Smooth muscle cell (in vitro differentiated cells): Measurements from ENCODE around the gene NEURL2. TPM values are rescaled to one million over a fixed set of nuclear protein-coding genes. Genes with fewer than 3 reads are reported as not detected.

ENCODE experiments used
- DNase-seq: peaks from one replicate; lab custom pipeline; 2025; ENCODE audit not compliant: unreplicated experiment; lab: John Stamatoyannopoulos, UW
- H2AFZ ChIP-seq: fragments of 200-600 bp; sonication (generic); 2 replicates; pipeline ENCODE4 v1.6.0; 2016; ENCODE audit warnings: antibody characterized with exemption, low read depth, mild to moderate bottlenecking
- H3F3A ChIP-seq: fragments of 200-600 bp; sonication (generic); 2 replicates; pipeline ENCODE4 v1.6.0; 2017; ENCODE audit warnings: antibody characterized with exemption, low read depth
- H3K27ac ChIP-seq: fragments of 200-600 bp; sonication (generic); 2 replicates; pipeline ENCODE4 v1.5.1; 2016; ENCODE audit warnings: low read depth, mild to moderate bottlenecking
- H3K27me3 ChIP-seq: fragments of 200-600 bp; sonication (generic); 2 replicates; pipeline ENCODE4 v1.6.1; 2016; ENCODE audit warnings: low read depth, mild to moderate bottlenecking
- H3K36me3 ChIP-seq: fragments of 200-600 bp; sonication (generic); 2 replicates; pipeline ENCODE4 v1.5.1; 2016; ENCODE audit warnings: low read depth
- H3K4me1 ChIP-seq: fragments of 200-600 bp; sonication (generic); 2 replicates; pipeline ENCODE4 v1.5.1; 2016; ENCODE audit warnings: low read depth
- H3K4me2 ChIP-seq: fragments of 200-600 bp; sonication (generic); 2 replicates; pipeline ENCODE4 v1.6.0; 2016; ENCODE audit warnings: mild to moderate bottlenecking
- H3K4me3 ChIP-seq: fragments of 200-600 bp; sonication (generic); 2 replicates; pipeline ENCODE4 v1.5.1; 2016; ENCODE audit warnings: mild to moderate bottlenecking
- H3K79me2 ChIP-seq: fragments of 200-600 bp; sonication (generic); 2 replicates; pipeline ENCODE4 v1.6.0; 2016; ENCODE audit warnings: low read depth, mild to moderate bottlenecking
- H3K9ac ChIP-seq: fragments of 200-600 bp; sonication (generic); 2 replicates; pipeline ENCODE4 v1.6.0; 2016; ENCODE audit warnings: low read depth
- H3K9me3 ChIP-seq: fragments of 200-600 bp; sonication (generic); replicated peaks from 2 replicates; pipeline ENCODE4 v1.5.1; 2016; ENCODE audit warnings: low read depth
- H4K20me1 ChIP-seq: fragments of 200-600 bp; sonication (generic); 2 replicates; pipeline ENCODE4 v1.6.0; 2016; ENCODE audit warnings: low read depth
- WGBS: methylation state at CpG from one replicate; pipeline ENCODE4 v1.1.7; 2016; ENCODE audit warnings: low lambda C conversion rate; 5-methylcytosine and 5-hydroxymethylcytosine counted together
- polyA plus RNA-seq: library from polyadenylated mRNA; unstranded; fragments of >200 nt; fragmentation: Nextera tagmentation; extraction: Ambion mirVana; gene quantifications from 2 replicates; pipeline ENCODE4 v1.2.1, GENCODE V29; 2016
- total RNA-seq: library from RNA; depleted of rRNA; stranded (reverse); fragments of >200 nt; gene quantifications from 2 replicates; pipeline ENCODE4 v1.2.3, GENCODE V29; 2014
- TF ChIP-seq, protein P1 (sequence below): fragments of 200-600 bp; sonication (generic); IDR thresholded peaks from 2 replicates; pipeline ENCODE4 v1.5.1; 2017; ENCODE audit warnings: borderline replicate concordance, mild to moderate bottlenecking, antibody characterized with exemption; ENCODE audit not compliant: insufficient read depth, poor library complexity, severe bottlenecking

The NEURL2 gene
- total and polyA plus RNA-seq, 2 experiments from 2014 or later = 0.31 to 3.7 TPM

DNA sequence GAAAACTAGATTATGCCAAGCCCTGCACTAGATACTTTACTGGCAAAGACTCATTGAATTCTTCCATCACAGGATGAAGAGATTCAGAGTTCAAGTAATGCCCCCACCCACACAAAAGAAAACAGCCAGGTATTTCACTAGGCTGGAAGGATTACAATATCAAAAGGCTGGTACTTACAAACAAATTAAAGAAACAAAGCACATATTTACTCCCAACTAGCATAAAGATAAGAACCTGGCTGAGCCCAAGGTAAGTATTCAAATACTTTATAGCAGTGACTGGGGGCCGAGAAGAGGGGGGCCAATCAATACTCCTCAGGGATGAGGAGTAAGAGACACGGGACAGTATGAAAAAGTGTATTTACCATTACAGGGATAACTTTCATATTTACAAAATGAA lies 37.5 kb downstream of the NEURL2 start:
- peaks cover 13% of the 10 kb centered on the region for H3K4me1 ChIP-seq
- peaks cover 27% of the 10 kb centered on the region for H3K79me2 ChIP-seq
- no peak overlapping the region for H3K4me2 ChIP-seq
- DNase-seq = no peak
- H3K9me3 ChIP-seq = no peaks in the 10 kb centered on the region
- H3K36me3 ChIP-seq = no peaks in the 10 kb centered on the region
- no peak overlapping the region for H3K4me3 ChIP-seq
- H3K9ac ChIP-seq = no peak overlapping the region
- TF ChIP-seq, protein P1, sequence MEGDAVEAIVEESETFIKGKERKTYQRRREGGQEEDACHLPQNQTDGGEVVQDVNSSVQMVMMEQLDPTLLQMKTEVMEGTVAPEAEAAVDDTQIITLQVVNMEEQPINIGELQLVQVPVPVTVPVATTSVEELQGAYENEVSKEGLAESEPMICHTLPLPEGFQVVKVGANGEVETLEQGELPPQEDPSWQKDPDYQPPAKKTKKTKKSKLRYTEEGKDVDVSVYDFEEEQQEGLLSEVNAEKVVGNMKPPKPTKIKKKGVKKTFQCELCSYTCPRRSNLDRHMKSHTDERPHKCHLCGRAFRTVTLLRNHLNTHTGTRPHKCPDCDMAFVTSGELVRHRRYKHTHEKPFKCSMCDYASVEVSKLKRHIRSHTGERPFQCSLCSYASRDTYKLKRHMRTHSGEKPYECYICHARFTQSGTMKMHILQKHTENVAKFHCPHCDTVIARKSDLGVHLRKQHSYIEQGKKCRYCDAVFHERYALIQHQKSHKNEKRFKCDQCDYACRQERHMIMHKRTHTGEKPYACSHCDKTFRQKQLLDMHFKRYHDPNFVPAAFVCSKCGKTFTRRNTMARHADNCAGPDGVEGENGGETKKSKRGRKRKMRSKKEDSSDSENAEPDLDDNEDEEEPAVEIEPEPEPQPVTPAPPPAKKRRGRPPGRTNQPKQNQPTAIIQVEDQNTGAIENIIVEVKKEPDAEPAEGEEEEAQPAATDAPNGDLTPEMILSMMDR = no peak
- H4K20me1 ChIP-seq = no peaks in the 10 kb centered on the region
- no peaks in the 10 kb centered on the region for H3K27me3 ChIP-seq
- no peak overlapping the region for H3K27ac ChIP-seq
- H3F3A ChIP-seq = no peaks in the 10 kb centered on the region
- 73% methylated on average over 2 of the region's 2 CpGs for WGBS
- no peak overlapping the region for H2AFZ ChIP-seq

DNA sequence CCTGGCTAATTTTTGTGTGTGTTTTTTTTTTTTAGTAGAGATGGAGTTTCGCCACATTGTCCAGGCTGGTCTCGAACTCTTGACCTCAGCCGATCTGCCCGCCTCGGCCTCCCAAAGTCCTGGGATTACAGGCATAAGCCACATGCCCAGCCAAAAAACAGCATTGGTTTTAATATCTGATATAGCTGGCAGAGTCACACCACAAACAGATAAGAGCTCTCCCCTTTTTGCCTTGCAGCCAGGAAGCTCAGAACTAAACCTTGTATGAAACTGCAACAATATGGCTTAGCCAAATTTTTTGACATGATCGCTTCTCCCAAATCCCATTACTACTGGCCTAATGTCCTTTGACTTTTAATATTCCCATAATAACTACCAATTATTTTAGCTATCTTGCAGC lies 38.7 kb downstream of the NEURL2 start:
- no peak overlapping the region for H2AFZ ChIP-seq
- H3K4me1 ChIP-seq = peaks cover 7% of the 10 kb centered on the region
- H3K79me2 ChIP-seq = peaks cover 21% of the 10 kb centered on the region
- H3K4me2 ChIP-seq = no peak overlapping the region
- H3K27ac ChIP-seq = no peak overlapping the region
- no peak for DNase-seq
- no peaks in the 10 kb centered on the region for H3F3A ChIP-seq
- H3K36me3 ChIP-seq = no peaks in the 10 kb centered on the region
- H3K9ac ChIP-seq = no peak overlapping the region
- TF ChIP-seq, protein P1 = no peak
- no peaks in the 10 kb centered on the region for H3K27me3 ChIP-seq
- no peaks in the 10 kb centered on the region for H4K20me1 ChIP-seq
- WGBS = 100% methylated on average over 6 of the region's 6 CpGs
- H3K4me3 ChIP-seq = no peak overlapping the region
- no peaks in the 10 kb centered on the region for H3K9me3 ChIP-seq

DNA sequence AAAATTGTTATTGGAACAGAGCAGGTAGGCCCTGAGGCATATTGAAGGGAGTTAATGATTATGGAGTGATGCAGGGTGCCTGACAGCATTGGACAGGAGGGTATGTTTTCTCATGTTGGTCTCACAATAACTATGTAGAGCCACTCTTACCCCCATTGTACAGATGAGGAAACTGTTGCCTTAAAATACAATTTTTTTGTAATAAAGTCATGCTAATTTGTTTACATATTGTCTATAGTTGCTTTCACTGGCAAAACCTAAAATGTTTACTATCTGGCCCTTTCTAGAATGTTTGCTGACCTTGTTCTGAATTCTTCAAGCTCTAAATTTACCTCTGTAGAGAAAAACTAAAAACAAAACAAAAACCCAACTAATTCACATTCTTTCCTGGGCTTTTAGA lies 39.5 kb downstream of the NEURL2 start:
- peaks cover 17% of the 10 kb centered on the region for H3K79me2 ChIP-seq

DNA sequence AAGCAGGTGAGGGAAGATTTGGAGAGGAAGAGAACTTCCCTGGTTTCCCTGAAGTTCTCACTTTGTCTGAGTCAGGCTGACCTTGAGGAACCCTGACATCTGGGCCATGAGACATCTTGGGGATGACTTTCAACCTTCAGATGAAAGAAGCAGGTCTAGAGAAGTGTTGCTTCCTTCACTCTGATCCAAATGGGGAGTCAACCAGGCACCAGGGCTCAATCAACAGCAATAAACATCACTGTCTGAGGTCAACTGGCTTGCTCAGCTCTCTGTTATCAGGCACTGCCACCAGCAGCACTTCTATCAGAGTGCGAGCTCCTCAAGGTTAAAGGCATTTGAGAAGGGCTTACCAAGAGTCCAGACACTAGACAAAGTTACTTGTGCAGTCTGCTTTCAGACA lies 40.1 kb downstream of the NEURL2 start:
- no peak overlapping the region for H3K27ac ChIP-seq
- no peaks in the 10 kb centered on the region for H3K27me3 ChIP-seq
- H4K20me1 ChIP-seq = no peaks in the 10 kb centered on the region
- no peak overlapping the region for H3K4me2 ChIP-seq
- H3K9ac ChIP-seq = no peak overlapping the region
- DNase-seq = no peak
- no peaks in the 10 kb centered on the region for H3K36me3 ChIP-seq
- WGBS = 43% methylated on average over 1 of the region's 1 CpG
- TF ChIP-seq, protein P1 = no peak
- H3K4me1 ChIP-seq = no peaks in the 10 kb centered on the region
- H3K9me3 ChIP-seq = no peaks in the 10 kb centered on the region
- no peaks in the 10 kb centered on the region for H3F3A ChIP-seq
- H2AFZ ChIP-seq = no peak overlapping the region
- H3K79me2 ChIP-seq = peaks cover 11% of the 10 kb centered on the region
- no peak overlapping the region for H3K4me3 ChIP-seq

More for the DNA sequence above, 39.5 kb downstream of the NEURL2 start:
- Histone ChIP-seq H3K4me1 (peaks cover 5% of the 10 kb centered on the region), H3K27me3 (no peaks in the 10 kb centered on the region), H3F3A (no peaks in the 10 kb centered on the region), H3K9me3 (no peaks in the 10 kb centered on the region), H3K9ac (no peak overlapping the region), H2AFZ (no peak overlapping the region), H3K27ac (no peak overlapping the region), H4K20me1 (no peaks in the 10 kb centered on the region), H3K4me2 (no peak overlapping the region), H3K4me3 (no peak overlapping the region), H3K36me3 (no peaks in the 10 kb centered on the region)
- no peak for DNase-seq
- TF ChIP-seq, protein P1 = no peak
